Activated T-helper 1 cell treated with anti-CD3 and anti-CD28 coated beads, Interleukin-2, amount 50 U/mL, for 16 hours (primary cell): ENCODE results near the gene DEDD.

Experiments used
- DNase-seq, 2 donors: peaks; one replicate each; pipeline ENCODE4 v3.0.0-alpha.2; 2020; ENCODE audit warnings: low read depth in 1 of 2, low spot score in 1 of 2

The DEDD gene

GRCh38 chr1:161095230-161095629 is 37.2 kb downstream of the DEDD start:
- no peak for DNase-seq

GRCh38 chr1:161094481-161094880 is 38.0 kb downstream of the DEDD start:
- no peak for DNase-seq

- DNase-seq, result peak in 1 of 2 donors; percentile 10
These were observed 39.8 kb downstream of the DEDD start for GRCh38 chr1:161092621-161093028.

- DNase-seq, result no peak
These were observed 40.5 kb downstream of the DEDD start for GRCh38 chr1:161091796-161092507.

- no peak for DNase-seq
These were observed 41.4 kb downstream of the DEDD start for GRCh38 chr1:161091093-161091492.

- DNase-seq, result no peak
These were observed 41.9 kb downstream of the DEDD start for GRCh38 chr1:161090617-161091016.

GRCh38 chr1:161089938-161090337 is 42.5 kb downstream of the DEDD start:
- no peak for DNase-seq

GRCh38 chr1:161089251-161089924 is 43.1 kb downstream of the DEDD start, which contains the start of gene NECTIN4:
TSS of gene NECTIN4 (minus strand) at chr1:161089558. CDS start at chr1:161089296, 262 bp downstream.
- no peak for DNase-seq

GRCh38 chr1:161088587-161089110 is 43.8 kb downstream of the DEDD start:
- no peak for DNase-seq

GRCh38 chr1:161086457-161086856 is 46.0 kb downstream of the DEDD start:
- DNase-seq, result no peak

- no peak for DNase-seq
These were observed 47.3 kb downstream of the DEDD start for GRCh38 chr1:161085165-161085564.

GRCh38 chr1:161084597-161084988 is 47.9 kb downstream of the DEDD start:
- DNase-seq, result no peak

- DNase-seq, result no peak
These were observed 48.5 kb downstream of the DEDD start for GRCh38 chr1:161083748-161084596.

GRCh38 chr1:161082996-161083747 is 49.3 kb downstream of the DEDD start:
- no peak for DNase-seq

GRCh38 chr1:161082483-161082882 is 50.0 kb downstream of the DEDD start:
- no peak for DNase-seq

GRCh38 chr1:161081519-161081918 is 50.9 kb downstream of the DEDD start:
- no peak for DNase-seq

- no peak for DNase-seq
These were observed 51.7 kb downstream of the DEDD start for GRCh38 chr1:161080441-161081405.

GRCh38 chr1:161079436-161080110 is 52.9 kb downstream of the DEDD start:
- no peak for DNase-seq

- DNase-seq, result no peak
These were observed 55.0 kb downstream of the DEDD start for GRCh38 chr1:161077426-161077825.
